HG02981 (cell line): ENCODE data around the gene VARS2.
"Not testable (repeated sequence)": the region's sequence is repeated elsewhere in the genome, so short reads cannot be mapped to it uniquely, and the experiment has no call there.

ENCODE experiments used
- ATAC-seq: cut with Tn5 transposase; IDR thresholded peaks from one replicate; pipeline ENCODE4 v1.9.1; 2021; ENCODE audit warnings: mild to moderate bottlenecking, moderate library complexity; ENCODE audit not compliant: unreplicated experiment

Gene VARS2

GRCh38 chr6:30960907-30961673, 47.1 kb downstream of the VARS2 start:
- no peak for ATAC-seq

- no peak for ATAC-seq
Observed at GRCh38 chr6:30962716-30963115, 48.7 kb downstream of the VARS2 start.

- no peak for ATAC-seq
Observed at GRCh38 chr6:30963641-30964040, 49.6 kb downstream of the VARS2 start.

GRCh38 chr6:30964075-30964474, 50.0 kb downstream of the VARS2 start:
- no peak for ATAC-seq

GRCh38 chr6:30965140-30965601, 51.1 kb downstream of the VARS2 start:
- no peak for ATAC-seq

- ATAC-seq, result no peak
Observed at GRCh38 chr6:30966154-30966553, 52.1 kb downstream of the VARS2 start.

- not testable (repeated sequence) for ATAC-seq
Observed at GRCh38 chr6:30969171-30969570, 55.1 kb downstream of the VARS2 start.

GRCh38 chr6:30970946-30971345, 56.9 kb downstream of the VARS2 start:
- ATAC-seq, result no peak

- no peak for ATAC-seq
Observed at GRCh38 chr6:30972816-30973215, 58.8 kb downstream of the VARS2 start.

- no peak for ATAC-seq
Observed at GRCh38 chr6:30974490-30975252, 60.6 kb downstream of the VARS2 start.
